Erythroblast (primary cell): ENCODE measurements around the gene CCL15.

Source experiments
- GATA1 ChIP-seq: IDR thresholded peaks from 2 replicates; pipeline ENCODE4 v1.6.1; 2011; ENCODE audit warnings: low read depth, mild to moderate bottlenecking, control low read depth, low read length, moderate library complexity
- POLR2A ChIP-seq: IDR thresholded peaks from 2 replicates; pipeline ENCODE4 v1.6.1; 2011; ENCODE audit warnings: mild to moderate bottlenecking, low read length

GRCh38 chr17:36004594-36005108 is 3.3 kb upstream of the CCL15 start:
- TF ChIP-seq POLR2A: no peak
- no peak for TF ChIP-seq GATA1
